H1 (cell line): ENCODE measurements around the gene MMEL1. TPM values are rescaled to one million over a fixed set of nuclear protein-coding genes. Genes with fewer than 3 reads are reported as not detected.
"Not testable (repeated sequence)": the region's sequence is repeated elsewhere in the genome, so short reads cannot be mapped to it uniquely, and the experiment has no call there.

Source experiments
- CTCF ChIA-PET: fragments of 300-600 bp; sonication (Branson Sonifier 250); formaldehyde crosslinking; loops from one replicate; lab custom pipeline; 2021; ENCODE audit not compliant: partially characterized antibody; lab: Charles Lee
- POLR2A ChIA-PET: fragments of 300-600 bp; sonication (Branson Sonifier 250); formaldehyde crosslinking; loops from one replicate; lab custom pipeline; 2021; ENCODE audit warnings: inconsistent platforms; ENCODE audit not compliant: partially characterized antibody; lab: Charles Lee
- DNase-seq, 2 experiments: peaks; one replicate each; pipeline versions ENCODE4 v3.0.0 to v3.0.0-alpha.2; 2010 to 2022; ENCODE audit warnings: low spot score in 2 of 2, low read depth in 1 of 2, mixed read lengths in 1 of 2
- FAIRE-seq: peaks from 2 replicates; lab custom pipeline; 2011; peaks lifted over from hg19 to GRCh38; lab: Jason Lieb, UNC
- H2AFZ ChIP-seq: 2 replicates; pipeline ENCODE4 v1.8.1; 2012; ENCODE audit warnings: low read length, inconsistent platforms
- H2AK5ac ChIP-seq: 2 replicates; pipeline ENCODE4 v1.6.1; 2013; ENCODE audit warnings: low read depth, low read length
- H2BK120ac ChIP-seq: replicated peaks from 2 replicates; pipeline ENCODE3; 2013; ENCODE audit warnings: low read depth, low read length, inconsistent platforms
- H2BK12ac ChIP-seq: 2 replicates; pipeline ENCODE4 v1.6.1; 2013; ENCODE audit warnings: low read depth, low read length
- H2BK15ac ChIP-seq: 2 replicates; pipeline ENCODE4 v1.6.1; 2013; ENCODE audit warnings: low read length
- H2BK20ac ChIP-seq: 2 replicates; pipeline ENCODE4 v1.6.1; 2013; ENCODE audit warnings: low read length
- H2BK5ac ChIP-seq: 2 replicates; pipeline ENCODE4 v1.6.1; 2013; ENCODE audit warnings: low read depth, low read length
- H3K14ac ChIP-seq: 2 replicates; pipeline ENCODE4 v1.6.1; 2013; ENCODE audit warnings: inconsistent platforms; ENCODE audit not compliant: insufficient read length
- H3K18ac ChIP-seq: 2 replicates; pipeline ENCODE4 v1.6.1; 2013; ENCODE audit warnings: low read length; ENCODE audit errors: extremely low read depth
- H3K23ac ChIP-seq: 2 replicates; pipeline ENCODE4 v1.6.1; 2013; ENCODE audit warnings: inconsistent platforms; ENCODE audit not compliant: insufficient read length
- H3K23me2 ChIP-seq: 2 replicates; pipeline ENCODE4 v1.6.1; 2013; ENCODE audit warnings: low read depth, low read length
- H3K27ac ChIP-seq: 2 replicates; pipeline ENCODE4 v1.6.1; 2011; ENCODE audit warnings: low read depth, low read length, inconsistent platforms
- H3K27me3 ChIP-seq, 4 experiments: replicated peaks in 1 of 4; 1 replicate in 1 of 4; 2 replicates in 3 of 4; pipeline versions ENCODE4 v1.6.1 to v1.8.1; 2011 to 2013; ENCODE audit warnings: low read length in 3 of 4, mild to moderate bottlenecking in 3 of 4, inconsistent platforms in 2 of 4, mixed read lengths in 2 of 4, moderate library complexity in 1 of 4; ENCODE audit not compliant: control insufficient read depth in 3 of 4, insufficient read depth in 3 of 4; ENCODE audit errors: extremely low read depth in 1 of 4
- H3K36me3 ChIP-seq, 4 experiments: 2 replicates each; pipeline versions ENCODE4 v1.6.1 to v1.8.1; 2011 to 2013; ENCODE audit warnings: mild to moderate bottlenecking in 4 of 4, low read length in 3 of 4, moderate library complexity in 2 of 4, control low read depth in 1 of 4, inconsistent platforms in 1 of 4; ENCODE audit not compliant: insufficient read depth in 4 of 4, control insufficient read depth in 2 of 4
- H3K4ac ChIP-seq: replicated peaks from 2 replicates; pipeline ENCODE3; 2013; ENCODE audit warnings: low read length, low read depth, mixed read lengths, inconsistent platforms; ENCODE audit not compliant: insufficient read length
- H3K4me1 ChIP-seq, 4 experiments: replicated peaks in 1 of 4; 1 replicate in 1 of 4; 2 replicates in 3 of 4; pipeline versions ENCODE4 v1.6.1 to v1.8.1; 2011 to 2013; ENCODE audit warnings: low read length in 3 of 4, inconsistent platforms in 2 of 4, mixed read lengths in 1 of 4; ENCODE audit not compliant: insufficient read depth in 4 of 4, control insufficient read depth in 3 of 4
- H3K4me2 ChIP-seq, 2 experiments: 2 replicates each; pipeline versions ENCODE4 v1.6.1 to v1.8.1; 2011 to 2013; ENCODE audit warnings: low read depth in 2 of 2, low read length in 2 of 2, control low read depth in 1 of 2, inconsistent platforms in 1 of 2, mild to moderate bottlenecking in 1 of 2; ENCODE audit not compliant: insufficient read depth in 1 of 2
- H3K4me3 ChIP-seq, 4 experiments: fragments of 200-600, 300-600 bp in 1 of 4; sonication (generic), shearing (Covaris generic), sonication (Bioruptor Twin) in 1 of 4; 2 replicates each; pipeline versions ENCODE4 v1.5.1 to v1.8.1; 2011 to 2016; ENCODE audit warnings: low read length in 4 of 4, low read depth in 3 of 4, control low read depth in 2 of 4, inconsistent platforms in 2 of 4, mild to moderate bottlenecking in 2 of 4, mixed read lengths in 1 of 4, moderate library complexity in 1 of 4; ENCODE audit not compliant: insufficient read depth in 2 of 4; ENCODE audit errors: extremely low read depth in 1 of 4
- H3K56ac ChIP-seq: replicated peaks from 2 replicates; pipeline ENCODE3; 2013; ENCODE audit warnings: low read depth, mild to moderate bottlenecking, mixed read lengths, low read length, inconsistent platforms; ENCODE audit not compliant: insufficient read length
- H3K79me1 ChIP-seq: 2 replicates; pipeline ENCODE4 v1.6.1; 2013; ENCODE audit warnings: low read depth, low read length, control low read depth
- H3K79me2 ChIP-seq, 2 experiments: 2 replicates each; pipeline versions ENCODE4 v1.6.1 to v1.8.1; 2012 to 2013; ENCODE audit warnings: low read length in 2 of 2, mild to moderate bottlenecking in 2 of 2, inconsistent platforms in 1 of 2; ENCODE audit not compliant: insufficient read depth in 2 of 2, control insufficient read depth in 1 of 2
- H3K9ac ChIP-seq, 4 experiments: replicated peaks in 1 of 4; 1 replicate in 1 of 4; 2 replicates in 3 of 4; pipeline versions ENCODE4 v1.6.1 to v1.8.1; 2011 to 2013; ENCODE audit warnings: low read depth in 3 of 4, low read length in 3 of 4, control low read depth in 2 of 4, mild to moderate bottlenecking in 2 of 4, moderate library complexity in 2 of 4, inconsistent platforms in 1 of 4; ENCODE audit errors: extremely low read depth in 1 of 4
- H3K9me3 ChIP-seq, 2 experiments: 2 replicates each; pipeline versions ENCODE4 v1.6.1 to v1.8.1; 2012 to 2013; ENCODE audit warnings: mild to moderate bottlenecking in 2 of 2, moderate library complexity in 2 of 2, control low read depth in 1 of 2, inconsistent platforms in 1 of 2, low read depth in 1 of 2, low read length in 1 of 2, mixed read lengths in 1 of 2; ENCODE audit not compliant: insufficient read depth in 2 of 2
- H4K20me1 ChIP-seq, 2 experiments: replicated peaks in 1 of 2; 2 replicates each; pipeline versions ENCODE3 to v1.8.1; 2011 to 2013; ENCODE audit warnings: inconsistent platforms in 2 of 2, low read length in 2 of 2, mild to moderate bottlenecking in 1 of 2; ENCODE audit not compliant: insufficient read depth in 2 of 2, control insufficient read depth in 1 of 2
- H4K5ac ChIP-seq: 2 replicates; pipeline ENCODE4 v1.6.1; 2013; ENCODE audit warnings: low read length, low read depth, mixed read lengths, inconsistent platforms; ENCODE audit not compliant: insufficient read length
- H4K8ac ChIP-seq: 2 replicates; pipeline ENCODE4 v1.8.0; 2013; ENCODE audit warnings: mild to moderate bottlenecking, moderate library complexity, low read length, inconsistent platforms; ENCODE audit not compliant: insufficient read depth; ENCODE audit errors: extremely low read depth
- H4K91ac ChIP-seq: replicated peaks from 2 replicates; pipeline ENCODE3; 2013; ENCODE audit warnings: low read length, mixed read lengths, inconsistent platforms; ENCODE audit not compliant: insufficient read length
- RNF2 ChIP-seq: fragments of 200-900, 300-1000 bp; sonication (generic); IDR thresholded peaks from 2 replicates; pipeline ENCODE4 v1.7.1; 2016; ENCODE audit warnings: borderline replicate concordance, low read depth, mild to moderate bottlenecking, antibody characterized with exemption, low read length; ENCODE audit not compliant: poor library complexity, severe bottlenecking; ENCODE audit errors: missing control alignments
- WGBS, 2 experiments: shearing (Covaris generic) in 1 of 2; methylation state at CpG; one replicate each; pipeline versions ENCODE4 v1.1.6 to v1.1.7; 2013 to 2015; ENCODE audit warnings: low lambda C conversion rate in 2 of 2, mixed read lengths in 2 of 2, inconsistent platforms in 1 of 2, low coverage in 1 of 2, missing lambda C conversion rate in 1 of 2; ENCODE audit not compliant: insufficient replicate concordance in 2 of 2, insufficient coverage in 1 of 2, insufficient read length in 1 of 2; ENCODE audit errors: extremely low coverage in 1 of 2, missing lambda C conversion rate in 1 of 2; 5-methylcytosine and 5-hydroxymethylcytosine counted together
- polyA plus RNA-seq, 7 experiments: library from polyadenylated mRNA; depleted of rRNA in 3 of 7; stranded (reverse) in 5 of 7; unstranded in 2 of 7; fragments of >200 nt in 5 of 7; fragments of 200-250 nt in 2 of 7; gene quantifications; 1 replicate in 5 of 7; 2 replicates in 1 of 7; 4 replicates in 1 of 7; pipeline versions ENCODE4 v1.2.1 to v1.2.3, GENCODE V29; 2011 to 2013; ENCODE audit warnings: missing spikeins in 2 of 7, mixed read lengths in 2 of 7
- total RNA-seq: library from RNA; stranded (reverse); fragmentation: NEBNext Ultra II Directional; extraction: Animal tissue kit (Norgen Biotek cat#: 25700); gene quantifications from 2 replicates; pipeline ENCODE4 v1.2.1, GENCODE V29; 2021

Gene MMEL1
- total and polyA plus RNA-seq, 2 of the 8 experiments (the other 6 are each of a cell fraction or from before 2014, with no cell fraction given) = 0.91 to 1.7 TPM

GRCh38 chr1:2655598-2656434 is 23.0 kb upstream of the MMEL1 start:
- H2BK5ac ChIP-seq, POLR2A ChIA-PET, H2AFZ ChIP-seq, H3K4ac ChIP-seq, H3K18ac ChIP-seq, H3K27me3 ChIP-seq, CTCF ChIA-PET, H2BK20ac ChIP-seq, H3K4me3 ChIP-seq, H2BK120ac ChIP-seq, H3K79me2 ChIP-seq, H3K4me1 ChIP-seq, H3K9ac ChIP-seq, H3K14ac ChIP-seq, H2BK15ac ChIP-seq, H3K79me1 ChIP-seq, H4K91ac ChIP-seq, DNase-seq, FAIRE-seq, H3K27ac ChIP-seq, H2AK5ac ChIP-seq, H4K20me1 ChIP-seq, H3K23ac ChIP-seq, H3K23me2 ChIP-seq, H3K56ac ChIP-seq, H4K5ac ChIP-seq, H3K4me2 ChIP-seq, H2BK12ac ChIP-seq, H3K36me3 ChIP-seq: not testable (repeated sequence)
- Histone ChIP-seq H3K9me3 (peaks cover 55 to 69% of the 10 kb centered on the region in 2 experiments), H4K8ac (peak overlapping the region; percentile 35; the same call in 1 of the 2 replicates)
- 57% methylated on average over 16 of the region's 16 CpGs; no CpG with 5 or more reads in 1 of the 2 experiments for WGBS, 2 experiments
- TF ChIP-seq RNF2 = peak; percentile 34
